Thyroid gland (tissue), 4 donors: ENCODE data around the gene MS4A18. TPM values are rescaled to one million over a fixed set of nuclear protein-coding genes. Genes with fewer than 3 reads are reported as not detected.

Source experiments
- DNase-seq, 2 donors: peaks; one replicate each; pipeline ENCODE4 v3.0.0-alpha.2; 2019
- H3K27ac ChIP-seq, 3 donors: fragments of 200-600 bp; sonication (generic); 1 replicate in 2 of 3; 2 replicates in 1 of 3; pipeline ENCODE4 v1.5.1; 2016 to 2019; ENCODE audit warnings: mild to moderate bottlenecking in 1 of 3, moderate library complexity in 1 of 3
- H3K27me3 ChIP-seq: fragments of 200-600 bp; sonication (generic); one replicate; pipeline ENCODE4 v1.5.1; 2019
- H3K36me3 ChIP-seq, 2 donors: fragments of 200-600 bp; sonication (generic); one replicate each; pipeline ENCODE4 v1.5.1; 2016 to 2019
- H3K4me1 ChIP-seq, 2 donors: fragments of 200-600 bp; sonication (generic); one replicate each; pipeline ENCODE4 v1.5.1; 2017 to 2019
- H3K4me3 ChIP-seq, 3 donors: fragments of 200-600 bp; sonication (generic); replicated peaks in 1 of 3; 1 replicate in 2 of 3; 2 replicates in 1 of 3; pipeline ENCODE4 v1.5.1; 2016; ENCODE audit warnings: mild to moderate bottlenecking in 1 of 3
- H3K9me3 ChIP-seq: fragments of 200-600 bp; sonication (generic); one replicate; pipeline ENCODE4 v1.5.1; 2017
- CTCF ChIP-seq, 6 experiments: fragments of 200-600 bp in 3 of 6; fragments of 450-650 bp in 3 of 6; sonication (generic) in 3 of 6; IDR thresholded peaks; one replicate each; pipeline ENCODE4 v1.5.1; 2016 to 2019; ENCODE audit warnings: antibody characterized with exemption in 6 of 6, mild to moderate bottlenecking in 2 of 6, inconsistent platforms in 1 of 6, moderate library complexity in 1 of 6
- POLR2A ChIP-seq, 2 donors: fragments of 450-650 bp; IDR thresholded peaks; one replicate each; pipeline ENCODE4 v1.6.1; 2017; ENCODE audit warnings: antibody characterized with exemption in 2 of 2, mild to moderate bottlenecking in 2 of 2, moderate library complexity in 1 of 2
- WGBS, 2 donors: methylation state at CpG; one replicate each; pipeline ENCODE4 v1.1.5; 2017; 5-methylcytosine and 5-hydroxymethylcytosine counted together
- intact Hi-C: fragments of 100-400 bp; cut with DNase I; formaldehyde crosslinking; loops from one replicate; pipeline ENCODE4 v1.15.1; 2023
- total RNA-seq, 4 donors: library from RNA; depleted of rRNA; stranded (reverse); fragments of >200 nt; gene quantifications; one replicate each; pipeline ENCODE4 v1.2.3, GENCODE V29; 2016

MS4A18 gene
- total RNA-seq, 4 donors from 2014 or later: not detected

GRCh38 chr11:60731586-60731985 is 7.1 kb downstream of the MS4A18 start:
- no peaks in the 10 kb centered on the region for H3K9me3 ChIP-seq
- TF ChIP-seq POLR2A (IDR thresholded peaks at IDR 0.05) (no peak), CTCF (IDR thresholded peaks at IDR 0.05) (no peak)
- intact Hi-C loops: no loop called here

DNA sequence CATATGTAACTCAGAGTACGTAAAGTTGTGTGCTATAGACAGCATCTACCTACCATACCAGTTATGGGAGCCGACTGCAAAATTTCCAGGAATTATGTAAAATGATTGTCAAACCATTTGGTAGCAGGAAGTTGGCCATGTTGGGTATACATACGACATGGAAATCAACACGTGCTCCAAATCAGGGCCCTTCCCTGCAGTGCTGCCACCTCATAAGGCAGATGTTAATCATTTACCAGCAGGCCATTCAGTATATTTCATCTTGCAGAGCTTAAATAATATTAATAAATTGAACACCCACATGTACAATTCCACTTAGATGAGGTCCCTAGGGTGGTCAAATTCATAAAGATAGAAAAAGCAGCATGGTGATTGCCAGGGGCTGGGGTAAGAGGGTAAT is 9.8 kb downstream of the MS4A18 start:
- WGBS, 2 donors: 86 to 93% methylated on average over 4 of the region's 4 CpGs
- Histone ChIP-seq H3K27ac (no peak overlapping the region), H3K36me3 (no peaks in the 10 kb centered on the region), H3K4me1 (no peaks in the 10 kb centered on the region), H3K9me3 (no peaks in the 10 kb centered on the region), H3K27me3 (no peaks in the 10 kb centered on the region), H3K4me3 (no peak overlapping the region)
- no peak for DNase-seq
- no peak for TF ChIP-seq CTCF (IDR thresholded peaks at IDR 0.05)
- no peak for TF ChIP-seq POLR2A (IDR thresholded peaks at IDR 0.05)
- intact Hi-C loops: no loop called here

More at GRCh38 chr11:60731586-60731985, 7.1 kb downstream of the MS4A18 start:
- no peak overlapping the region for H3K27ac ChIP-seq
- H3K27me3 ChIP-seq: no peaks in the 10 kb centered on the region
- WGBS, 2 donors: 73 to 77% methylated on average over 8 of the region's 8 CpGs
- no peak overlapping the region for H3K4me3 ChIP-seq
- no peak for DNase-seq
- H3K4me1 ChIP-seq: no peaks in the 10 kb centered on the region
- H3K36me3 ChIP-seq: no peaks in the 10 kb centered on the region

DNA sequence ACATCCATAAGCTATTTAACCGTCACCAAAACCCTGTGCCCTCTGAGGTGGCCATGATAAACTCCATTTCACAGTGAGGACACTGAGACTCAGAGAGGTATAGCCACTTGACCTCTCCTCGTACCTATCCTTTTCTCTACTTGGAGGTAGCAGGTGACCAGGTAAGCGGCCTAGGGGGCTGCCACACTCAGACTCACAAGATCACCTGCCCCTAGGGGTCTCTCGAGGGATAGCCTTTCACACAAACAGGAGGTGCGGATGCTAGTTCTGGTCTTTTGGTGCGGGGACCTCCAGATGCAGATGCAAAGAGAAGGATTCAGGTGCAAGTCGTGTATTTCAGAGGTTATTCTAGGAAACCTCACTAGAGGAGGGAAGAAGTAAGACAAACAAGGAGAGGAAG is 14.6 kb downstream of the MS4A18 start:
- no peaks in the 10 kb centered on the region for H3K4me1 ChIP-seq
- WGBS, 2 donors: 70 to 76% methylated on average over 7 of the region's 7 CpGs
- H3K4me3 ChIP-seq: no peak overlapping the region
- no peaks in the 10 kb centered on the region for H3K9me3 ChIP-seq
- no peak for TF ChIP-seq POLR2A (IDR thresholded peaks at IDR 0.05)
- TF ChIP-seq CTCF (IDR thresholded peaks at IDR 0.05): no peak
- intact Hi-C loops: no loop called here
- DNase-seq: no peak
- H3K36me3 ChIP-seq: no peaks in the 10 kb centered on the region
- no peak overlapping the region for H3K27ac ChIP-seq
- H3K27me3 ChIP-seq: no peaks in the 10 kb centered on the region

GRCh38 chr11:60740573-60740972 is 16.1 kb downstream of the MS4A18 start:
- no peaks in the 10 kb centered on the region for H3K27me3 ChIP-seq
- intact Hi-C loops: no loop called here
- H3K9me3 ChIP-seq: no peaks in the 10 kb centered on the region
- no peak overlapping the region for H3K27ac ChIP-seq
- DNase-seq: no peak
- H3K4me1 ChIP-seq: no peaks in the 10 kb centered on the region
- H3K4me3 ChIP-seq: no peak overlapping the region
- H3K36me3 ChIP-seq: no peaks in the 10 kb centered on the region
- no peak for TF ChIP-seq CTCF (IDR thresholded peaks at IDR 0.05)
- TF ChIP-seq POLR2A (IDR thresholded peaks at IDR 0.05): no peak

- Histone ChIP-seq H3K27me3 (no peaks in the 10 kb centered on the region), H3K4me3 (no peak overlapping the region), H3K36me3 (no peaks in the 10 kb centered on the region), H3K27ac (no peak overlapping the region), H3K9me3 (no peaks in the 10 kb centered on the region), H3K4me1 (no peaks in the 10 kb centered on the region)
- TF ChIP-seq POLR2A (IDR thresholded peaks at IDR 0.05) (no peak), CTCF (IDR thresholded peaks at IDR 0.05) (no peak)
- DNase-seq: no peak
- WGBS, 2 donors: 94% methylated on average over 3 of the region's 3 CpGs
- intact Hi-C loops: no loop called here
These were observed 16.9 kb downstream of the MS4A18 start for GRCh38 chr11:60741421-60741820.
